ENCODE measurements around the gene CAMTA1.

- TF ChIP-seq, protein P1, sequence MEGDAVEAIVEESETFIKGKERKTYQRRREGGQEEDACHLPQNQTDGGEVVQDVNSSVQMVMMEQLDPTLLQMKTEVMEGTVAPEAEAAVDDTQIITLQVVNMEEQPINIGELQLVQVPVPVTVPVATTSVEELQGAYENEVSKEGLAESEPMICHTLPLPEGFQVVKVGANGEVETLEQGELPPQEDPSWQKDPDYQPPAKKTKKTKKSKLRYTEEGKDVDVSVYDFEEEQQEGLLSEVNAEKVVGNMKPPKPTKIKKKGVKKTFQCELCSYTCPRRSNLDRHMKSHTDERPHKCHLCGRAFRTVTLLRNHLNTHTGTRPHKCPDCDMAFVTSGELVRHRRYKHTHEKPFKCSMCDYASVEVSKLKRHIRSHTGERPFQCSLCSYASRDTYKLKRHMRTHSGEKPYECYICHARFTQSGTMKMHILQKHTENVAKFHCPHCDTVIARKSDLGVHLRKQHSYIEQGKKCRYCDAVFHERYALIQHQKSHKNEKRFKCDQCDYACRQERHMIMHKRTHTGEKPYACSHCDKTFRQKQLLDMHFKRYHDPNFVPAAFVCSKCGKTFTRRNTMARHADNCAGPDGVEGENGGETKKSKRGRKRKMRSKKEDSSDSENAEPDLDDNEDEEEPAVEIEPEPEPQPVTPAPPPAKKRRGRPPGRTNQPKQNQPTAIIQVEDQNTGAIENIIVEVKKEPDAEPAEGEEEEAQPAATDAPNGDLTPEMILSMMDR (tag by site-specific recombination; IDR thresholded peaks at IDR 0.05) = no peak
- TF ChIP-seq PRDM10 (tag by site-specific recombination; IDR thresholded peaks at IDR 0.05) (no peak), REST (tag by site-specific recombination; IDR thresholded peaks at IDR 0.05) (no peak), ZNF114 (tag by site-specific recombination; IDR thresholded peaks at IDR 0.05) (no peak), ZSCAN4 (tag by site-specific recombination; IDR thresholded peaks at IDR 0.05) (no peak), MEIS1 (CRISPR knock-in tag; IDR thresholded peaks at IDR 0.05; ENCODE audit: borderline replicate concordance) (no peak)
These were observed 199.7 kb downstream of the CAMTA1 start for GRCh38 chr1:6984986-6985385.

Data from HEK293 (cell line).